ENCODE results near the gene PEX5.
A peak's percentile ranks its signal among the peaks of the same experiment; 100 is the strongest.
"Not testable (repeated sequence)": the region's sequence is repeated elsewhere in the genome, so short reads cannot be mapped to it uniquely, and the experiment has no call there.

PEX5 gene

GRCh38 chr12:7217475-7218069 is 28.1 kb downstream of the PEX5 start:
- DNase-seq (ENCODE audit: low spot score): no peak

- peak; percentile 60 for DNase-seq (ENCODE audit: low spot score)
Observed at GRCh38 chr12:7219599-7220243, 30.2 kb downstream of the PEX5 start.

- no peak for DNase-seq (ENCODE audit: low spot score)
Observed at GRCh38 chr12:7221486-7221885, 32.0 kb downstream of the PEX5 start.

- no peak for DNase-seq (ENCODE audit: low spot score)
Observed at GRCh38 chr12:7229741-7230140, 40.3 kb downstream of the PEX5 start.

- no peak for DNase-seq (ENCODE audit: low spot score)
Observed at GRCh38 chr12:7241404-7242005, 52.0 kb downstream of the PEX5 start.

- no peak for DNase-seq (ENCODE audit: low spot score)
Observed at GRCh38 chr12:7242176-7243101, 53.0 kb downstream of the PEX5 start.

- not testable (repeated sequence) for DNase-seq (ENCODE audit: low spot score)
Observed at GRCh38 chr12:7251328-7251996, 62.0 kb downstream of the PEX5 start.

- DNase-seq (ENCODE audit: low spot score): no peak
Observed at GRCh38 chr12:7259060-7259459, 69.6 kb downstream of the PEX5 start.
